Mammary epithelial cell (primary cell): ENCODE measurements around the gene SRSF5.

Experiments
- CTCF ChIP-seq, 2 donors: IDR thresholded peaks in 1 of 2; conservative IDR thresholded peaks in 1 of 2; 2 replicates each; pipeline ENCODE4 v1.5.1; 2011 to 2012; ENCODE audit warnings: inconsistent platforms in 2 of 2, low read length in 2 of 2, mild to moderate bottlenecking in 2 of 2, control low read depth in 1 of 2, low read depth in 1 of 2; ENCODE audit not compliant: insufficient read depth in 1 of 2; ENCODE audit errors: extremely low read depth in 1 of 2
- EZH2 ChIP-seq: IDR thresholded peaks from 2 replicates; pipeline ENCODE4 v1.6.1; 2012; ENCODE audit warnings: low read length, inconsistent platforms, borderline replicate concordance

DNA sequence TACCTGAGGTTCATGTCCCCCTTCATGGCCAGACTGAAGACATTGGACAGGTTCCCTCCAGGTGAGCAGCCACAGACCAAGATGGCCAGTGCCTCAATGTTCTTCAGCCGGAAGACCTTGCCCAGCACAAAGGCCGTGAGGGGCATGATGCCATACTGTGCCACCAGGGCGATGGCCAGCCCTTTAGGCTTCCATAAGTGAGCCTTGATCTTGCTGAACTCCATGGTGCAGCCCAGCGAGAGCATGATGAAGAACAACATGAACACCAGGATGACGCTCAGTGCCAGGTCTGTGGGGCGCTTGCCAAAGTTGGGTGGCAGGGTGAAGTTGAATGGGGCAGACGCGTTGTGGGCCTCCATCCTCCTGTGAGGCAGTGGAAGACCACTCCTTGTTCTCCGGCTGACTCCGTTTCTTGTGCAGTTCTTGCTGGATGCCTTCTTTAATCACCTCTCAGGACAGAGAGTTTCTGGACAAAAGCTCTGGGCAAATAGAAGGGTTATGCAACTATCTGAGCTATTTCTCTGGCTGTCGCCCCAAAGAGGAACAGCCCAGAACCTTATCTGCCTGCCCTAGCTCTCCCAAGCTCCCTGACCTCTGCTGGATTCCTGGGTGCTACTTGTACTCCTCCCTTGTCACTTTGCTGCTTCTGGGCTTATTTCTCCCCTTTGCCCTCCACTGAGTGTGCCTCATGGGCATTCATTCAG is 30.0 kb downstream of the SRSF5 start, which contains the start of gene SLC10A1:
- TF ChIP-seq EZH2 (no peak), CTCF (conservative IDR thresholded peaks at IDR 0.05 in 1 of 2, IDR thresholded peaks at IDR 0.05 in 1 of 2; ENCODE audit: extremely low read depth in 1 of 2, insufficient read depth in 1 of 2, low read depth in 1 of 2, low read length in 2 of 2) (no peak)
